ENCODE measurements around the gene TNFRSF8.

The TNFRSF8 gene

DNA sequence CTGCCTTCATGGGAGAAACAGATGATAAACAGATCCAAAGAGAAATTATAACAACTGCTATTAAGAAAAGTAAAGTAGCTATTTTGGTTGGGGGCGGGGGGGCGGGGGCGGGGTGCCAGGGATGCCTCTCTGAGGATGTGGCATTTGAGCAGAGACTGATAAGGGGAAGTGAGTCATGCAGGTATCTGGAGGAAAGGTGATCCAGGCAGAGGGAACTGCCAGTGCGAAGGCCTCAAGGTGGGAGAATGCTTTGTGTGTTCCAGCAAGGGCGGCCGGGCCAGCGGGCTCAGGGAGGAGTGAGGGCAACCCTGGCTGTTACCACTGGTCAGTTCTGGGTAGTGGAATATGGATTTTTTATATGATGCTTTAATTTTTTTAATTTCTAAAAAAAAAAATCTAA is 96.7 kb downstream of the TNFRSF8 start:
- no peak for DNase-seq (ENCODE audit: low read depth)

DNA sequence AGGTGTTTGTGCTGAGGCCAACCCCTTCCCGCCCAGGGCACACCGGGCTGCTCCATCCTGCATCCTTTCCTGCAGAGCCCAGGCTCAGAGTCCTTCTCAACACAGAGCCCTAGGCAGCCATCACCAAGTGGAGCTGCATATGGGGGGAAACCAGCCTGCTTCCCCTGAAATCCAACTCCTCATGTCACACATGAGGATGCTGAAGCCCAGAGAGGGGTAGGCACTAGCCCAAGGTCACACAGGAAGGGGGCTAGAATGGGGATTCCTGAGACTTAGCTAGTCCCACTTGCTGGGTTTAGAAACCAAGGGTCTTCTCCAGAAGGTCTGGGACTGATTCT is 98.2 kb downstream of the TNFRSF8 start:
- no peak for DNase-seq (ENCODE audit: low read depth)

DNA sequence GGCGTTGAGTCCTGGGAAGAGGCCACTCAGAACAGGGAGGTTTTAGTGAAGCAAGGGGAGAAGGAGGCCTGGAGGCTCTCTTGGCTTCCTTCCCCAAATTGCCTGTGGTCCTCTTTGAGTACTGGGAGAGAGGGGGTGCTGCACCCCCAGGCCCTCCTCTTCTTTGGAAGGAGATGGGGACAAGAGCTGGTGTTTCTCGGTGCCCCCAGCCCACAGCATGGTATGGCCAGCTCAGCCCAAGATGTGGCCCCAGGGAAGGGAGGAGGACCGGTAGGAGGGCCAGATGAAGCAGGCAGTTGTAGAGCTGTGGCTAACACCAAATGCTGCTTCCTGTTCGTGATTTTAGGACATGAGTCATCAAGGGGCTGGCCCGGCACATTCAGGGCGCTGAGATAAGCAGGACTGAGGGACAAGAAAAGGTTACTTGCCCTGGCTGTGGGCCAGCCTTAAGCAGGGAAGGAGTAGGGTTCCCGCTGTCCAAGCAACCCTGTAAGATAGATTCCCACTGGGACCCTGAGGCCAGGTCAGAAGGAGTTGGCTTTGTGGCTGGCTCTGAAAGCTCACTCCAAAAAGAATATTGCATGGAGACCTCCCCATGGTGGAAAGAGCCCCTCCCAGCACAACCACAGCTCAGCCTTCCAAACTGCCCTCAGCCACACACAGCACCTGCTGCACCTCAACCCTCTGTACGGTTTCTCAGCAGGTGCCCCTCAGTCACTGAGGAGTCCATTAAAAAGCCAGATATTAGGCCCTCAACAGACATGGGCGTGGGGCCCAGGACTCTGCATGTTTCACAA is 98.8 kb downstream of the TNFRSF8 start:
- peak; percentile 87 for DNase-seq (ENCODE audit: low read depth)

DNA sequence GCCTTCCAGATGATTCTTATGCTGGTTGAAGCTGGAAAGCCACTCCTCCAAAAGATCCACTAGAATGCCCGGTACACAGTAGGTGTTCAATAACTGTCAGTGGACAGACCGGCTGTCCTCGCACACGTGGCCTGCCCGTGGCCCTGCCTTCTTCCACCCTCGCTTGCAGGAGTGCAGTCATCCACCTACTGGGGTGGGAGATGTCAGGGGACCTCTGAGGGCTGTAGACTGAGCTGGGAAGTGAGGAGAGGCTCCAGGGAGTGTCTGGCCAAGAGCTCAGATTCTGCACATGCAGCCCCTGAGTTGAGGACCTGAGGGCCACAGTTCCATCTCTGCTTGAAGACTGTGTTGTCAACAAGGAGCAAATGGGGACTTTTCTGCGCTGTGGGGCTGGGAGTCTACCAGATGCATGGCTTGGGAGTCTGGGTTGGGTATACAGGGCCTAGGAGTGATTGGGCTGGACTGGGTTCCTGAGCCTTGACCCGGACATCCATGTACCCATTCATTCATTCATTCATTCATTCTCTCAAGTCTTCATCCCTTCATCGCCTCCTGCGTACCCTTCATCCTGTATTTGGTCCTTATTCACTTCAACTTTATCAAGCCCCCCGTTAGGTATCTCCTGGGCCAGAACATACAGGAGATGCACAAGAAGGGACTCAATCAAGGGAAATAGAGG is 99.5 kb downstream of the TNFRSF8 start:
- DNase-seq (ENCODE audit: low read depth) = no peak

DNA sequence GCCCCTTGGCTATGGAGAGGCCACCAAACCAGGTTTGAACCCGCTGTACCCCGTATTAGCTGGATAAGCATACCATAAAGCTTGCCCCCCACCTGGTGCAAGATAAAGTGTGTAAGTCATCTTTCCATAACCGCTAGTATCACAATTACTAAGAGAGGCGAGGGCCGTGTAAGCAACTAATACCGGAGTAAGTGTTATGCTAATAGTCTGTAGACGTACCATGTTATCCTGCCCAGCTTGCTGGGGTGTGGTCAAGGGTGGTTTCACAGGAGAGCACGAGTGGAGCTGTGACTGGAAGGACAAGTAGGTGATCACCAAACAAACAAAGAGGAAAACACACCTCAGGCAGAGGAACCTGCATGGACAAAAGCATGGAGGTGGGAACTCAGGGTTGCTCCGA is 100.1 kb downstream of the TNFRSF8 start:
- no peak for DNase-seq (ENCODE audit: low read depth)

DNA sequence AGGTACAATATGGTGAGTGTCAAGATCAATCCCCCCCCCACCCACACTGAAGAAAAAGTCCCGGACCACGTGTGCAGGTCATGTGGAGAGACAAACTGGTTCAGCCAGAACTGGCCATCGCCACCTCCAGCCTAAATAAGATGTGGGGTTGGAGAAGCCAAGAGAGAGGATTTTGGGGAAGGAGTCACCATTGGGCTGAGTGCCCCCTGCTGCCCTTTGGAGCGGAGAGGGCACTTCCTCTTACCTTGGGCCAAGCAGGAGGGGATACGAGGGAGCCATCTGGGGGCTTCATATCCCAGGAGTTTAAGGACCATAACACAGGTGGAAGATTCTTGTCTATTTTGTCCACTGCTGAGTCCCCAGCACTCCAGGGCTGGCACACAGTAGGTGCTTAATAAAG is 101.1 kb downstream of the TNFRSF8 start:
- no peak for DNase-seq (ENCODE audit: low read depth)

DNA sequence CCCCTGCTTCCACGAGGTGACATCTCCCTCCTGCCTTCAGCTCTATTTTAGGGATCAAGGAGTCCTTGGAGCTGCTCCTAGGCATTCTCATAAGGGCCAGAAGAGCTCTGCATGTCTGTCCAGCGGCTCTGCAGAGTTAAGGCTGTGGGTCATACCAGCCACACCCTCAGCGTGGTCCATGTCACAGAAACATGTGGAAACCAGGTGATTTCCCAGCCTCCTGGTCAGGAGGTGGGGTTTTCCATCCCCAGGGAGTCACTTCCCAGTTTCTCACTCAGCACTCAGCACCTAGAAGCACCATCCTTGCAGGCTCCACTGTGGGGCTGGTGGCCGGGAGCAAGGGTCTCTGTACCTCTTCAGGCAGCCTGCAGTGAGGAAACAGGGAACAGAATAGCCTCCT is 102.2 kb downstream of the TNFRSF8 start:
- no peak for DNase-seq (ENCODE audit: low read depth)

DNA sequence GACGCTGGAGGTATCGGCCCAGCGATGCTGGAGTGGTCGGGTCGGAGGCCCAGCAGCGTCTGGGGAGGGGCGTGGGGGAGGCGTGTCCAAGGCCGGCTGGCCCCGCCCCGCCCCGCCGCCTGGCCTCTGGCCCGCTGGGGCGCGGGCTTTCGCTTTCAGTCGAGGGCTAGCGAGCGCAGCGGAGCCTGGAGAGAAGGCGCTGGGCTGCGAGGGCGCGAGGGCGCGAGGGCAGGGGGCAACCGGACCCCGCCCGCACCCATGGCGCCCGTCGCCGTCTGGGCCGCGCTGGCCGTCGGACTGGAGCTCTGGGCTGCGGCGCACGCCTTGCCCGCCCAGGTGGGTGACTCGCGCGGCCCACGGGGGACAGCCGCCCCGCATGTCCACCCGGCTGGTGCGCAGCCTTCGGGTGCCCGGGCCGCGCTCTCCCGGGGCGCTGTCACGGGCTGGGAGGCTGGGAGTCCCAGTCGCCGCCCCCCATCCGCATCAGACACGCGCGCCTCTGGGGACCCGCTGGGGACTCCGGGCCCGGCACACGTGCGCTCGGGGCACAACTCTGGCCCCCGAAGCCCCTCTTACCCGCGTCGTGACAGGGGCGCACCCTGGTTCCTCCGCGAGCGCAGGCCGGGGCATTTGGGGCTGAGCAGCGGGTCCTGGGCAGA is 103.9 kb downstream of the TNFRSF8 start, which contains the start of gene TNFRSF1B:
Gene TNFRSF1B, plus strand, starts transcription at position 158 of the 659 bp plus-strand sequence. Its CDS starts 101 bp downstream, at position 259.
- DNase-seq (ENCODE audit: low read depth) = peak; percentile 31

DNA sequence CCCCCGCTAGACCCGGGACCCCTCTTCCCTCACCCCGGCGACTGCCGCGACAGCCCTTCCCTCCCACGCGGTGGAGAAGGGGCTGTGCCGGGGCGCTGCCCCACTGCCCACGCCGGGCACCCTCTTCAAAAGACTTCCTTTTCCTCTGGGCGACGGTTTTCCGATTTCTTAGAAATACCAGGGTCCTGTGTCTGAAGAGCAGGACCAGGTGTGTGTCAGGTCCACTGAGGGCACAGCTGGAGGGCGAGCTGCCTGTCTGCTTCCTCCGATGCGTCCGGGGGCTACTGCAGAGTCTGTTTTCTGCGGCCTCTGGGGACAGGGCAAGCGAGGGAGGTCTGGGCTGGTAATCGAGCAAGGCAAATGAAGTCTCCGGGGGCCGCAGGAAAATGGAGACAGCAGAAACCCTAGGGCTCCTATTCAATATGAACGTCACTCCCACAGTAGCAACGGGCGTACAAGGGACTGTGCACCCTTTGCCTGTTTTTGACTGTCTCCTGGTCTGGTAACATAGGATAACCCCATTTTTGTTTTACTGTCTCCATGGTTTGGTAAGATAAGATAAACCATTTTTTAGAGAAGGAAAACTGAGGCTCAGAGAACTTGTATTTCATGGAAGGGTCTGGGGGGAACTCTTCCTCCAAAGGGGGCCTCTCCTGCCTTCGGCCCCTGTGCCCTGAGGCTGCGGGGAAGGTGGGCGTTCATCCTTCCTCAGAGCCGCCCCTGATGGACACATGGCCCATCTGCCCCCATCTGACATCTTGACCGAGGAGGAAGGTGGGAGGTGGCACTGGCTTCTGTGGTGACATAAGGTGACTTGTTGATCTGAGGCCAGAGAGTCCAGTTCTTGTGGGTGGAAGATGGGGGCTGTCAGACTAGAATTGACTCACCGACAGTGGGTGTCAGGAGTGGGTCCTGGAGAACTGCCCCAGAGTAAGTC is 104.7 kb downstream of the TNFRSF8 start:
- no peak for DNase-seq (ENCODE audit: low read depth)

DNA sequence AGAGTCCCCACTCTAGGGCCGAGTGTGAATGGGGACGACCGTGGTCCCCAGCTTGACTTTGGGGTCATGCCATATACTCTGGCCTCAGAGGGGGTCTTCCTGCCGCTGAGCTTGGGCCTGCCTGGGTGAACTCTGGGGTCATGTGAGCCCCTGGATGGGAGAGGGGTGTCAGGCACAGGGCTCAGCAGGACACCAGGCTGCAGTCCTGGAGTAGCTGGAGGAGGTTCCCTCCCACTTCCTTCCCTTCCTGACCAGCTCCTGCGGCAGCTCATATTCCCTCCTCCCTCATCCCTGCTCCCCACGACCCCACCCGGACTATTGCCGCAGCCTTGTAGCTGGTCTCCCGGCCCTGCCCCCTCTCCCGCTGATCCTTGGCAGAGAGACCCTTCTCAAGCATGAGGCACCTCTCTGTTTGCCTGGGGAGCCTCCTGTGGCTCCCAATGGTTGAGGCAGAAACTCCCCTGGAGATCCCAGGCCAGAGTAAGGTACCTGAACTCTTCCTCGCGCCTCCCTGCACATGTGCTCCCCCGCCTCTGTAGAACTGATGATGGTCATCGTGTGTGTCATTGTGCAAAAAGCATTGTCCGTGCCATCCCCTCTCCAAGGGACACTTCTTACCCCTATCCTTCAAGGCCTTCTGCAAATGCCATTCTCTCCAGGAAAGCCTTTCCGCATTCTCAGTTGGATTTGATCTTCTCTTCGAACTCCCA is 105.5 kb downstream of the TNFRSF8 start:
- no peak for DNase-seq (ENCODE audit: low read depth)

DNA sequence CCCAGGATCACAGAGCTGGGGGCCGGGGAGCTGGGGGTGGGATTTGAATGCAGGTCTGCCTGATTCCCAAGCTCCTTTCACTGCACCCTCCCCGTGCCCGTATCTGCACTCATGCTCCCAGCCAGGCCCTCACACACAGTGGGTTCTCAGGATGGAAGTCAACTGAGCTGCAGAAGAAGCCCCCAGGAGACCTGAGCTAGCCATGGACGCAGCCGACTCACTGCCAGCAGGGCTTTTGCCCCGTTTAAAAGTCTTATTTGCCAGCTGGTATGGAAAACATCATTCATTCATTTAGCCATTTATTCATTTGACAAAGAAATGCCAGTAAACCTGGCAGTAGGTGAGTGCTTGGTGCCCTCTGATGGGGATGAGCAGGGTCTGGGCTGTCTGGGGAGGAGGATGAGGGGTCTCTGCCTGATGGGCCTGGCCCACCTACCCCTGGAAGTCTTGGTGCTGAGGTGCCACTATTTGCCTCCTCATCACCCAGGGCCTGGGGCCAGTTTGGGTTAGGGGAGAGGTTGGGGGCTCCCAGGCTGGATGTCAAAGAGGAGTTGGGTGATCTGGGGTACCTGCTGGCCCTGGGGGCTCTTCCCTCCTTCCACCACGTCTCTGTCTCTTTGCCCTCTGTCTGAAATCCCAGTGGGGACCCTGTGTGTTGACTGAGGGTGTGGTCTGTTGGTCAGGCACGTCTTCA is 106.5 kb downstream of the TNFRSF8 start:
- DNase-seq (ENCODE audit: low read depth) = no peak

DNA sequence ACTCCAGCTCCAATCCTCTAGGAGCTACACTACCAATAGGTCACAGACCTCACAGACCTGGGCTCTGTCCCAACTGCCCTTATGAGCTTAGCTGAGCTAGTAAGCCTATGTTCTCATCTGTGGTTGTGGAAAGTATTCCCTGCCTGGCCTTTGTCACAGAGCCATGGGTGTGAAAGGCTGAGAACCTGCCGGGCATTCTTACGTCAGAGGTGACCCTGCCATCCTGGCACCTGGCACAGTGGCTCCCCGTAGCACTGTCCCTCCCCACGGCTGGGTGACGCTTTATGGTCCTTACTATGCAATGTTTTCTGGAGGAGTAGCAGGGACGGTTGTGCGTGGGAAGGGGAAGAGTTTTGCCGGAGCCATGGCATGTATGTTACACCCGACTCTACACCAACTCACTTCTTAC is 107.2 kb downstream of the TNFRSF8 start:
- DNase-seq (ENCODE audit: low read depth) = no peak

DNA sequence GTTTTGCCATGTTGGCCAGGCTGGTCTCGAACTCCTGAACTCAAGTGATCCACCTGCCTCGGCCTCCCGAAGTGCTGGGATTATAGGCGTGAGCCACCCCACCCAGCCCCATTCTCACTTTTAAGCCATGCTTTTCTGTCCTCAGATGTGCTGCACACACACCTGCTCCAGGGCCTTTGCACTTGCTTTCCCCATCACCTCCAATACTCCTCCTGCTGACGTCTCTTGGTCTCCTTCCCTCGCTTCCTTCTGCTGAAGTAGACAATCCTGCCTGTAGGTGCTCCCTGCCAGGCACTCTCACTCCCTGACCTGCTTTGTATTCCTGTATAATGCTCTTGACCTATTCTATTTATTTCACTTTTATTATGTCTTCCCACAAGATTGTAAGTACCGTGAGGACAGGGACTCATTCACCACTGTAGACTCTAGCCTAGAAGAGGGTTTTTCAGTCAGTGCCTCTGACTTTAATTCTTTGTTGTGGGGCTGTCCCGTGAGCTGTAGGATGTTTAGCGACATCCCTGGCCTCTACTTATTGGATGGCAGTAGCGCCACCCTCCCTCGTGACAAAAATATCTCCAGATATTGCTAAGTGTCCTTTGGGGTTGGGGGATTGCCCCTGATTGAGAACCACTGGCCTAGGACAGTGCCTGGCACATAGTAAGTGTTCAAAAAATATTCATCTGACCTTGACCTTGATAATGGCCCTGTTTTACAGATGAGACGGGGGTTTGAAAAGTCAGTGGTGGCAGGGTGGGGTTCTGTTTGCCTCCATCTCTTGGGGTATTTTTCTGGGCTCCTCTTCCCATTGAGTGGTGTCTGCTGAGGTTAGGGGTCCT is 108.3 kb downstream of the TNFRSF8 start:
- no peak for DNase-seq (ENCODE audit: low read depth)

DNA sequence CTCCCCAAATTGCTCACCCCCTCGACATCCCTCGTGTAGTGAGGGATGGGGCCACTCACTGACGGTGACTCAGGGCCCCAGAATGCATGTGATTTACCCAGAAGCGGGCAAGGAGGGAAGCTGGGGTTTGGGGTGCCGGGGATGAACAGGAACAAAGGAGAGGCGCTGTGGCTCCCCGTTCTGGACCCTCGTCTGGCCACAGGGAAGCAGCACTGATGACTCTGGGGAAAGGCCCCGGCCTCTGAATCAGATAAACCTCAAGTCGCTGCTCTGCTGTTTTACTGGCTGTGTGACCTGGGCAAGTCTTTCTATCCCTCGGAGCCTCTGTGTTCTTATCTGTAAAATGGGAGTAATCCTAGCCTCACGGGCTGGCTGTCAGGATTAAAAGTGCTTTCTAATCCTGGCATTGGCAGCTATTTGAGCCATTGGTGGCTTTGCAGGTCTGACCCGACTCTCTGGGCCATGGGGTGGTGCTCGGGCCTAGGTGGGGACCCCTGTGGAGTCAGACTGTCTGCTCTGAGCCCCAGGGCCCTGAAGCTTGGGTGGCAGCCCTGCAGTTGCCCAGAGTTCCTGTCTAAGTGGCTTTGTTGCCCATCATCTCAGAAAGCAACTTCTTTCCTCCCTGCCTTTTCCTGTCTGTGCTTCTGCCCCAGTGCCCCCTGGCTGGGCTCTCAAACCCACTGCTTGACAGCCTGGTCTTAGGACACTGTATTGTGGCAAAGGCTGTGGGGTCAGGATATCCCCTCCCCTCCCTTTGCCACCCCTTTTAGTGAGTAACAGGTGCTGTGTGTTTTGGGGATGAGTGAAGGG is 109.1 kb downstream of the TNFRSF8 start:
- no peak for DNase-seq (ENCODE audit: low read depth)

DNA sequence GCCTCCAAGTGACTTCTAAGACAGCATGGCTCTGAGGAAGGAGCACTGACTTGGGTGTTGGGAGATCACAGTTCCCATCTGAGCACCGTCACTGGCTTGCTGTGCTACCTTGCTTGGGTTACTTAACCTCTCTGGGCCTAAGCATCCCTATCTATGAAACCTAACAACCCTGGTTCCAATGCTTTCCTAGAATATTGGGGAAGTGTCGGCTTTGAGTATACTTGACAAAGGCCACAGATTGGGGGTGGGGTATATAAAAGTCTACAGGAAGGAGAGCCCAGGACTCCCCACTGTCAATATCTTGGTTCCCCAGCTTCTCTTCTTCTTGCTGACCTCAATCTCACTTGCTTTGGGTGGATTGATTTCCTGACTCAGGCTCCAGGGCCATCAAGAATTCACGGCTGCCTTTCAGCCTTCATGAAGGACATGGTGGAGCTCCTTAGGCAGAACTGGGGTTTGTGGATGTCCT is 110.0 kb downstream of the TNFRSF8 start:
- DNase-seq (ENCODE audit: low read depth) = no peak

DNA sequence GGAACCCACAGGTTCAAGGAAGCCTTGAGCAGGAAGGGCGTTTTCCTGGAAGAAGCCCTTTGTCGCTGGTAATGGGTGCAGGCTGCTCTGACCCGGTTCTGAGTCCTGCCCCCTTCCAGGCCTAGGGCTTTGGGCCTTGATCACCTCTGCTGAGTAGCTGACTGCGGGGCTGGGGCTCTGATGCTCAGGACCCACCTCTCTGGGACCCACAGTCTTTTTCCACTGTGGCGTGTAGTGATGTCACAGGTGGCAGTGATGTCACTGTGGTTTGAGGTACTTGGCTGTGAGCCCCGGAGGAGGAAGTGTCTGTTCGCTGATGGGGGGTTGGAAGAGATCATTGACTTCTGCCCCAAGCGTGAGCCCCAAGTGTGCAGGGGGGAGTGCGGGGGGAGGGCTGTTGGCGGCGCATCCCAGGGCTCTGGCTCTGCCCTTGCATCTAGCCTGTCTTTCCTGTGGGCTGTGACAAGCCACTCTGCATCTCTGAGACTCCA is 110.6 kb downstream of the TNFRSF8 start:
- DNase-seq (ENCODE audit: low read depth) = no peak

DNA sequence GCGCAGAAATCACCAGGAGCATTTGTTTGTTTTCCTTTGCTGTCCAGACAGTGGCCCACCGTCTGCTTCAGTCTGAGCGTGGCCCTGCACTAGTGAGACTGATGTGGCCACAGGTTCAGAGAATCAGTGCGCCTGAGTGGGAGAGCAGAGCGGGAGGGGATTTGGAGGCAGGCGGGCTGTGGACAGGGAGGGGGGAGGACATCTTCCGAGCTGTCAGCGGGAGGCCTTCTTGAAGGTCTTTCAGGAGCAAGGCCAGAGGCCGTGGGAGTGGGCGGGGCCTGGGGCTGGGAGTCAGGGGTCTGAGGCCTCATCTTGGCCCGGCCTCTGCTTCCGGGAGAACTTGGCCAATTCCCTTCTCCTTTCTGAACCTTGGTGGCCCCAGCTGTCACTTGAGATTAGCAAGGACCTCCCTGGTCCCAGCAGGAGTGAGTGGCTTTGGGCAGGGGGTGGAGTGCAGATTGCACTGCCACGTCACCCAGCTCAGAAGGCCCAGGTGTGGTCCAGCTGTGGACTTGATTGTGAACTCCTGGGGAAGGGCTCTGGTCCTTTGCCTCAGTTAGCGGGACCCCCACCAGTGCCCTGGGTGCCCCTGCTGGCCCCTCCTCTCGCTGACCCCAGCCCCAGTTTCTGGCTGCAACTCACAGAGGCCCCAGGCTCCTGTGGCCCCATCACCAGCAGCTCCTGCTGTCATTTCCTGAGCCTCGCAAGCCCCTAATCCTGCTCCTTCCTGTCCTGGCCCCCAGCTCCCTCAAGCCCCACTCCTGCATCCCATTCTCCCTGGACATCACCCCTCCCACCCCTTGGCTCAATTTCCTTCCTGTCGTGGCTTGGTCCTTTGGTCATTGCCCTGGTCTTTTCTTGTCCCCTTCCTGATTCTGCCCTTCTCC is 112.1 kb downstream of the TNFRSF8 start:
- no peak for DNase-seq (ENCODE audit: low read depth)

Data from iris pigment epithelial cell (primary cell).